ENCODE data around the gene EP400. TPM values are rescaled to one million over a fixed set of nuclear protein-coding genes. Genes with fewer than 3 reads are reported as not detected.

EP400 gene
- total and polyA plus RNA-seq, 2 of the 4 experiments (the other 2 are of a cell fraction), result 4.3 to 11.4 TPM

DNA sequence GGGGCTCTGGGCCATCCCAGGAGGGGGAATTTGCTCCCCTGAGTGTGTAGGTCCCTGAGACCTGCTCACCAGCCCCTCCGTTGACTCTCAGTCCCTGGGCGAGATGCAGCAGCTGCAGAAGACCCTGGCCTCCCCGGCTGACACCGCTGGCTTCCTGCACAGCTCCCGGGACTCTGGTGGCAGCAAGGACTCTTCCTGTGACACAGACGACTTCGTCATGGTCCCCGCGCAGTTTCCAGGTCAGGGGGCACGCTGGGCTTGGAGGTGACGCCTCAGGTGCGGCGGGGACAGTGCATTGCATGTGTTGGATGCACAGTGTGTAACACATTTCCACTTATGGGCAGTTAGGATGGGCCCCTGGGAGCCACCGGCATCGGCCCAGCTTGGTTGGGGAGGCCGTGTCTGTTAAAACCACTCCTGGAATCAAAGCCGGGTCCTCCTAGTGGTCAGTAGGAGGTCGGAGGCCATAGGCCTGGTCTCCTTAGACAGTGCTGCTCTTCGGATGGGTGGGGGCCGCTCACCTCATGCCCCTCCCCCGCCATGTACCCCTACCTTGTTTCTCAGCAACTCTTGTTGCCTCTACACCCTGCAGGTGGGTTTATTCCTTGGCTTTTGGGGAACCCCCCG, 37.8 kb upstream of the EP400 start:
- no peak overlapping the region for H4K5ac ChIP-seq (ENCODE audit: low read depth, low read length)
- H3K79me1 ChIP-seq (ENCODE audit: low read depth in 1 of 2, low read length in 2 of 2), result 0 out of 4 replicates have a peak, but pooled peaks cover 0 to 13% of the 10 kb centered on the region in 2 experiments
- BruUV-seq (replicated peaks), result no TSS peak
- no peak overlapping the region for H4K91ac ChIP-seq (ENCODE audit: insufficient read depth, low read depth, low read length)
- no peak overlapping the region for H3K56ac ChIP-seq (ENCODE audit: extremely low read depth, insufficient read depth, low read length)
- H3K4ac ChIP-seq (ENCODE audit: low read depth, low read length), result no peak overlapping the region; the same call in 1 of the 2 replicates
- WGBS, 2 experiments (ENCODE audit: extremely low coverage in 2 of 2, insufficient read length in 1 of 2), result 100% methylated on average over 1 of the region's 22 CpGs; no CpG with 5 or more reads in 1 of the 2 experiments
- H2BK15ac ChIP-seq (ENCODE audit: low read depth, low read length), result no peak overlapping the region
- H3K14ac ChIP-seq (replicated peaks; ENCODE audit: low read depth, low read length), result no peak overlapping the region
- H4K20me1 ChIP-seq (ENCODE audit: insufficient read depth, low read length), result peaks cover 14% of the 10 kb centered on the region
- H3K9me3 ChIP-seq (ENCODE audit: control insufficient read depth, insufficient read depth, low read length), result no peaks in the 10 kb centered on the region
- no peak overlapping the region for H3K4me3 ChIP-seq (ENCODE audit: insufficient read depth, low read depth, low read length)
- intact Hi-C loops (cut with micrococcal nuclease), result no loop called here
- no peak overlapping the region for H2BK20ac ChIP-seq (ENCODE audit: low read depth, low read length)
- in situ Hi-C loops (cut with MboI; ENCODE audit: low sequenced_read_pairs), result no loop called here
- no peak overlapping the region for H3K23ac ChIP-seq (ENCODE audit: low read depth, low read length)
- peak; percentile 22 for ATAC-seq (ENCODE audit: low read depth)
- peaks cover 76% of the 10 kb centered on the region for H3K36me3 ChIP-seq (ENCODE audit: control insufficient read depth, insufficient read depth, low read length)
- ChIA-PET POLR2A (ENCODE audit: unreplicated experiment) (no interaction called here), CTCF (no interaction called here)
- H4K8ac ChIP-seq (ENCODE audit: low read depth in 2 of 2, low read length in 2 of 2), result no peak overlapping the region
- peaks cover 9% of the 10 kb centered on the region for H3K4me1 ChIP-seq (ENCODE audit: control insufficient read depth, insufficient read depth, low read length)
- H3K27me3 ChIP-seq (ENCODE audit: control insufficient read depth, insufficient read depth, low read length), result no peaks in the 10 kb centered on the region
- H3K9me1 ChIP-seq (ENCODE audit: insufficient read depth, low read length), result no peaks in the 10 kb centered on the region
- no peak overlapping the region for H3K4me2 ChIP-seq (ENCODE audit: low read depth, low read length)
- H2BK5ac ChIP-seq (ENCODE audit: low read depth, low read length, poor library complexity, severe bottlenecking), result no peak overlapping the region
- H3K27ac ChIP-seq (ENCODE audit: insufficient read depth, low read length), result peak overlapping the region; percentile 3; the same call in 1 of the 2 replicates
- no peak overlapping the region for H2BK120ac ChIP-seq (ENCODE audit: low read depth, low read length)
- dilution Hi-C loops (cut with HindIII; ENCODE audit: low sequenced_read_pairs, unreplicated experiment), result no loop called here
- no peak for DNase-seq
- peak overlapping the region; percentile 87 for H2AK9ac ChIP-seq (replicated peaks; ENCODE audit: low read depth, low read length, poor library complexity)
- peak overlapping the region; percentile 27; the same call in 1 of the 2 replicates for H2AK5ac ChIP-seq (ENCODE audit: low read depth, low read length)
- H3K9ac ChIP-seq (ENCODE audit: low read depth, low read length), result no peak overlapping the region
- TF ChIP-seq, protein P1, sequence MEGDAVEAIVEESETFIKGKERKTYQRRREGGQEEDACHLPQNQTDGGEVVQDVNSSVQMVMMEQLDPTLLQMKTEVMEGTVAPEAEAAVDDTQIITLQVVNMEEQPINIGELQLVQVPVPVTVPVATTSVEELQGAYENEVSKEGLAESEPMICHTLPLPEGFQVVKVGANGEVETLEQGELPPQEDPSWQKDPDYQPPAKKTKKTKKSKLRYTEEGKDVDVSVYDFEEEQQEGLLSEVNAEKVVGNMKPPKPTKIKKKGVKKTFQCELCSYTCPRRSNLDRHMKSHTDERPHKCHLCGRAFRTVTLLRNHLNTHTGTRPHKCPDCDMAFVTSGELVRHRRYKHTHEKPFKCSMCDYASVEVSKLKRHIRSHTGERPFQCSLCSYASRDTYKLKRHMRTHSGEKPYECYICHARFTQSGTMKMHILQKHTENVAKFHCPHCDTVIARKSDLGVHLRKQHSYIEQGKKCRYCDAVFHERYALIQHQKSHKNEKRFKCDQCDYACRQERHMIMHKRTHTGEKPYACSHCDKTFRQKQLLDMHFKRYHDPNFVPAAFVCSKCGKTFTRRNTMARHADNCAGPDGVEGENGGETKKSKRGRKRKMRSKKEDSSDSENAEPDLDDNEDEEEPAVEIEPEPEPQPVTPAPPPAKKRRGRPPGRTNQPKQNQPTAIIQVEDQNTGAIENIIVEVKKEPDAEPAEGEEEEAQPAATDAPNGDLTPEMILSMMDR (conservative IDR thresholded peaks at IDR 0.05; ENCODE audit: low read depth, low read length), result 0 out of 2 replicates have a peak, but pooled peaks have one; percentile 4
- no peak for TF ChIP-seq RFX5 (IDR thresholded peaks at IDR 0.05; ENCODE audit: low read depth, low read length)
- H2AFZ ChIP-seq (replicated peaks; ENCODE audit: low read length, poor library complexity), result peak overlapping the region; percentile 3
- no peak overlapping the region for H3K18ac ChIP-seq (ENCODE audit: low read depth, low read length)
